ENCODE measurements around the gene GLUD1.
"Not testable (repeated sequence)": the region's sequence is repeated elsewhere in the genome, so short reads cannot be mapped to it uniquely, and the experiment has no call there.

Gene GLUD1

DNA sequence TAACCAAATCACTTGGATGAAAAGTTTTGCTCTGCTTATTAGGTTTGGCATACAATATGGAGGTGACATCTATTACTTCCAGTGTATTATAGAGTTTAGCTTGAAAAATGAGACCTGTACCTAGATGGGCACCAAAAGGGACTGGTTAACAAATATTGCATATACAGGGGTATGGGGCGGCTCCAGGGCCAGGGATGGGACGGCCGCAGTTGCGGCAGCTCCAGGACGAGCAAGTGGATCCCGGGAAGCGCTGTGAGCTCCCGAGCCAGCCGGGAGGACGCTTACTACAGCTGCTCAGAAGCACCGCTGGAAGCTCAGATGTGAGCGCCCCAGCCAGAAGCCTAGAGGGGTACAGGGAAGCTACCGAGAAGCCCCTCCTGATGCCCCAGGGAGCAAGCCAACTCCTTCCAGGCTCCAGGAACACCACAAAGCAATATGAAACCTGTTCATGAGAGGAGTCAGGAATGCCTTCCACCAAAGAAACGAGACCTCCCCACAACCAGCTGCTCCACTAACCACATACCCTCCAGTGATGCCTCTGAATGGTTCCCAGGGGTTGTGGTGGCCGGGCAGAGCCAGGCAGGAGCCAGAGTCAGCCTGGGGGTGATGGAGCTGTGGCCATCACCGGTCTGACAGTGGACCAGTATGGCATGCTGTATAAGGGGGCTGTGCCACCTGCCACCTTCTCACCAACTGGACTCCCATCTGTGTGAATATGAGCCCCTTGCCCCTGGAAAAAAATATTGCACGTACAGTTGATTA lies 67.7 kb downstream of the GLUD1 start:
- H3K27ac ChIP-seq (replicated peaks); H3K27me3 ChIP-seq (ENCODE audit: insufficient read depth, poor library complexity, severe bottlenecking); DNase-seq (ENCODE audit: low read depth in 1 of 2, low spot score in 1 of 2); H3K4me3 ChIP-seq (replicated peaks; ENCODE audit: insufficient read depth, low read length): not testable (repeated sequence)

DNA sequence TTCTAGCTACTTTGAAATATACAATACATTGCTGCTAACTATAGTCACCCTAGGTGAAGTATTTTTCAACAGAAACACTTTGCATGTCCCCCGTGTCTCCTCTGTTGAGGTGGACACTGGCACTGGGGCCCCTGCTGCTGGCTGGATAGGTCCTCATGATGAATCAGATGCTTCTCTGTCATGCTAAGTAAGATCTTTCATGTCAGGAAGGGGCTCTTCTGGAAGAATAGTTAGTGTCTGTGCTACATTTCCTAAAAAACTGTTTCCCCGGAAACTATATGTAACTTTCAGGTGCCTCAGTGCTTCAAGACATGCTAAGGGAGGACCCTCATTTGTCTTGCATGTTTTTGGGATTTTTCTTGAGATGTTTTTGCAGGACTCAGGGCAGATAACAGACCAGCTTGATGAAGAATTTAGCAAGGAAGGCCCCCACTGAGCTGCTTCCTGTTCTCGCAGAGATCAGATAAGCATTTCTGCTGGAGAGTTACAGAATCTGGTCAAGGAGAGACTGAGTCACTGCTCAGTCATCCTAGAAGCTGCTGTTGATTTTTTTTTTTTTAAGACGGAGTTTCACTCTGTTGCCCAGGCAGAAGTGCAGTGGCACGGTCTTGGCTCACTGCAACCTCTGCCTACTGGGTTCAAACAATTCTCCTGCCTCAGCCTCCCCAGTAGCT lies 69.2 kb downstream of the GLUD1 start:
- not testable (repeated sequence) for H3K4me3 ChIP-seq (replicated peaks; ENCODE audit: insufficient read depth, low read length); H3K27me3 ChIP-seq (ENCODE audit: insufficient read depth, poor library complexity, severe bottlenecking)
- H3K27ac ChIP-seq (replicated peaks), result peak overlapping the region; percentile 26; the same call in 1 of the 2 replicates
- peak; percentile 34 to 35 for DNase-seq (ENCODE audit: low read depth in 1 of 2, low spot score in 1 of 2)

- not testable (repeated sequence) for DNase-seq (ENCODE audit: low read depth in 1 of 2, low spot score in 1 of 2); H3K27me3 ChIP-seq (ENCODE audit: insufficient read depth, poor library complexity, severe bottlenecking); H3K4me3 ChIP-seq (replicated peaks; ENCODE audit: insufficient read depth, low read length); H3K27ac ChIP-seq (replicated peaks)
These were observed 74.6 kb downstream of the GLUD1 start, which contains the start of gene FAM25A for GRCh38 chr10:87020056-87020455. FAM25A (plus strand) TSS chr10:87020294; CDS start chr10:87020325, 31 bp downstream.

DNA sequence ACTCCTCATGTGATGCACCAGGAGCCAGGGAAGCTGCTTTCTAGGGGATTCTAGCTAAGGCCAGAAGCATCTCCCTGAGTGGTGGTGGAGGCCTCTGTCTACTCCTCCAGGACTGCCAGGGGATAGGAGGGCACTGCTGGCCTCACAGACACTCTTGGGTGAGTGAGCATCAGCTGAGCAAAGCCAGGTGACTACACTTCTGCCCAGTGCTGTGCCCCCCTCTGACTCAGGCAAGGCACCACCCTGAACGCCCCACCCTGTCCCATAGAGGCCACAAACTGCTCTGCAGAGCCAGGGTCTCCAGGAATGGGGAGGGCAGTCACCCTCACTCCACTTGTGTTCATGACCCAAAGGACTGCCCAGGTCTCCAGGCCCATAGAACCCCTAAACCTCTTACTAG lies 75.1 kb downstream of the GLUD1 start:
- not testable (repeated sequence) for H3K4me3 ChIP-seq (replicated peaks; ENCODE audit: insufficient read depth, low read length); H3K27ac ChIP-seq (replicated peaks); DNase-seq (ENCODE audit: low read depth in 1 of 2, low spot score in 1 of 2); H3K27me3 ChIP-seq (ENCODE audit: insufficient read depth, poor library complexity, severe bottlenecking)

GRCh38 chr10:87019066-87019465 lies 75.6 kb downstream of the GLUD1 start:
- not testable (repeated sequence) for H3K27ac ChIP-seq (replicated peaks); H3K27me3 ChIP-seq (ENCODE audit: insufficient read depth, poor library complexity, severe bottlenecking); H3K4me3 ChIP-seq (replicated peaks; ENCODE audit: insufficient read depth, low read length); DNase-seq (ENCODE audit: low read depth in 1 of 2, low spot score in 1 of 2)

DNA sequence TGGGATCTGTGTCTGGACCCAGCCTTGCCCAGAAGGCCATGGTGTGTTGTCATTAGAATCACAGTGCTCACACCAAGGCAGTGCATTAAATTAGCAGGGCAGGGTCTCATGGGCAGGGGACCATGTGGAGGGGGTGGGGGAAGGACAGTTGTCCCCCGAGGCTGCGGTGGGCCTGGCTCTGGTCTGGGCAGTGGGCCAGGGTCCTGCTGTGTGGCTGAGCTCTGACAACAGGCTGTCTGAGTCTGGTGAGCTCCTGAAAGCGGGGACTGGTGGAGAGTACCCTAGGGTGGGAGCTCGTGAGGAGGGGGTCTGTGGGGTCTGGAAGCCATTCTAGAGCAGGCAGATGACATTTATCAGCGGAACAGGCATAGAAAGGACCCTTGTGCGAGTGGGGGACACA lies 76.5 kb downstream of the GLUD1 start:
- not testable (repeated sequence) for H3K27me3 ChIP-seq (ENCODE audit: insufficient read depth, poor library complexity, severe bottlenecking); H3K4me3 ChIP-seq (replicated peaks; ENCODE audit: insufficient read depth, low read length); H3K27ac ChIP-seq (replicated peaks); DNase-seq (ENCODE audit: low read depth in 1 of 2, low spot score in 1 of 2)

GRCh38 chr10:87014986-87015716 lies 79.5 kb downstream of the GLUD1 start:
- H3K4me3 ChIP-seq (replicated peaks; ENCODE audit: insufficient read depth, low read length); H3K27me3 ChIP-seq (ENCODE audit: insufficient read depth, poor library complexity, severe bottlenecking); DNase-seq (ENCODE audit: low read depth in 1 of 2, low spot score in 1 of 2); H3K27ac ChIP-seq (replicated peaks): not testable (repeated sequence)

GRCh38 chr10:87013528-87013927 lies 81.1 kb downstream of the GLUD1 start:
- not testable (repeated sequence) for H3K27ac ChIP-seq (replicated peaks); DNase-seq (ENCODE audit: low read depth in 1 of 2, low spot score in 1 of 2); H3K4me3 ChIP-seq (replicated peaks; ENCODE audit: insufficient read depth, low read length); H3K27me3 ChIP-seq (ENCODE audit: insufficient read depth, poor library complexity, severe bottlenecking)

DNA sequence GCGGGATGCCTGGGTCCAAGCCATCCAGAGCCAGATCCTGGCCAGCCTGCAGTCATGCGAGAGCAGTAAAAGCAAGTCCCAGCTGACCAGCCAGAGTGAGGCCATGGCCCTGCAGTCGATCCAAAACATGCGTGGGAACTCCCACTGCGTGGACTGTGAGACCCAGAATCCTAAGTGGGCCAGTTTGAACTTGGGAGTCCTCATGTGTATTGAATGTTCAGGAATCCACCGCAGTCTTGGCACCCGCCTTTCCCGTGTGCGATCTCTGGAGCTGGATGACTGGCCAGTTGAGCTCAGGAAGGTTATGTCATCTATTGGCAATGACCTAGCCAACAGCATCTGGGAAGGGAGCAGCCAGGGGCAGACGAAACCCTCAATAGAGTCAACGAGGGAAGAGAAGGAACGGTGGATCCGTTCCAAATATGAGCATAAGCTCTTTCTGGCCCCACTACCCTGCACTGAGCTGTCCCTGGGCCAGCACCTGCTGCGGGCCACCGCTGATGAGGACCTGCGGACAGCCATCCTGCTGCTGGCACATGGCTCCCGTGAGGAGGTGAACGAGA lies 85.4 kb downstream of the GLUD1 start:
- DNase-seq (ENCODE audit: low read depth in 1 of 2, low spot score in 1 of 2); H3K27ac ChIP-seq (replicated peaks); H3K27me3 ChIP-seq (ENCODE audit: insufficient read depth, poor library complexity, severe bottlenecking); H3K4me3 ChIP-seq (replicated peaks; ENCODE audit: insufficient read depth, low read length): not testable (repeated sequence)

DNA sequence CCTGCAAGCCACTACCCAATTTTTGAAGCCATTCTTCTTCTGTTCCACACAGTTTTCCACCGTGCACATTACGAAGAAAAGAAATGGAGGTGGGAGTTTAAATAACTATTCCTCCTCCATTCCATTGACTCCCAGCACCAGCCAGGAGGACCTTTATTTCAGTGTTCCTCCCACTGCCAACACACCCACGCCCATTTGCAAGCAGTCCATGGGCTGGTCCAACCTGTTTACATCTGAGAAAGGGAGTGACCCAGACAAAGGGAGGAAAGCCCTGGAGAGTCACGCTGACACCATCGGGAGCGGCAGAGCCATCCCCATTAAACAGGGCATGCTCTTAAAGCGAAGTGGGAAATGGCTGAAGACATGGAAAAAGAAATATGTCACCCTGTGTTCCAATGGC lies 86.3 kb downstream of the GLUD1 start:
- not testable (repeated sequence) for DNase-seq (ENCODE audit: low read depth in 1 of 2, low spot score in 1 of 2); H3K4me3 ChIP-seq (replicated peaks; ENCODE audit: insufficient read depth, low read length); H3K27me3 ChIP-seq (ENCODE audit: insufficient read depth, poor library complexity, severe bottlenecking); H3K27ac ChIP-seq (replicated peaks)

DNA sequence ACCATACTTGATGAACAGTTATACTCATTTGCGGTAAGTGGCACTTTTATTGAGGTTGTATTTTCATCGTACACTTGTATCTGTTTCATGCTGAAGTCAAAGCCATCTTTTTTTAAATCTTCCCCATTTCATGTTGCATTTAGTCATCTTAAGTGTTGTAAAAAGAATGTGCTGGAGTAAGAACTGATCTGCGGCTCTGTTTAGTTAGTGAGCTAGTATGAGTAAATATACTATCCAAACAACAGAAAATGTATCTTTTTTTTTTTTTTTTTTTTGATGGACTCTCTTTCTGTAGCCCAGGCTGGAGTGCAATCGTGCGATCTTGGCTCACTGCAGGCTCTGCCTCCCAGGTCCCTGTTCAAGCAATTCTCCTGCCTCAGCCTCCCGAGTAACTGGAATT lies 87.0 kb downstream of the GLUD1 start:
- H3K27ac ChIP-seq (replicated peaks); DNase-seq (ENCODE audit: low read depth in 1 of 2, low spot score in 1 of 2); H3K4me3 ChIP-seq (replicated peaks; ENCODE audit: insufficient read depth, low read length); H3K27me3 ChIP-seq (ENCODE audit: insufficient read depth, poor library complexity, severe bottlenecking): not testable (repeated sequence)

GRCh38 chr10:87007124-87007523 lies 87.5 kb downstream of the GLUD1 start:
- H3K4me3 ChIP-seq (replicated peaks; ENCODE audit: insufficient read depth, low read length); H3K27ac ChIP-seq (replicated peaks); DNase-seq (ENCODE audit: low read depth in 1 of 2, low spot score in 1 of 2); H3K27me3 ChIP-seq (ENCODE audit: insufficient read depth, poor library complexity, severe bottlenecking): not testable (repeated sequence)
